Liver (tissue), 9 donors: ENCODE data around the gene ITGA11. TPM values are rescaled to one million over a fixed set of nuclear protein-coding genes. Genes with fewer than 3 reads are reported as not detected.

Source experiments
- DNase-seq: peaks from one replicate; pipeline ENCODE4 v3.0.0-alpha.2; 2017; ENCODE audit warnings: low spot score
- H3K27ac ChIP-seq, 2 donors: one replicate each; pipeline ENCODE4 v1.7.0; 2013; ENCODE audit warnings: inconsistent platforms in 2 of 2, low read length in 2 of 2, control low read depth in 1 of 2, low read depth in 1 of 2, mild to moderate bottlenecking in 1 of 2
- H3K27me3 ChIP-seq, 4 donors: one replicate each; pipeline versions ENCODE4 v1.6.1 to v1.7.0; 2013; ENCODE audit warnings: low read length in 3 of 4, inconsistent platforms in 1 of 4, mild to moderate bottlenecking in 1 of 4, moderate library complexity in 1 of 4; ENCODE audit not compliant: control insufficient read depth in 4 of 4, insufficient read depth in 4 of 4
- H3K36me3 ChIP-seq, 4 donors: one replicate each; pipeline versions ENCODE4 v1.6.1 to v1.7.0; 2013; ENCODE audit warnings: low read length in 3 of 4, mild to moderate bottlenecking in 3 of 4, low read depth in 1 of 4, moderate library complexity in 1 of 4; ENCODE audit not compliant: control insufficient read depth in 4 of 4, insufficient read depth in 3 of 4
- H3K4me1 ChIP-seq, 4 donors: one replicate each; pipeline versions ENCODE4 v1.6.1 to v1.7.0; 2013; ENCODE audit warnings: low read length in 3 of 4, mild to moderate bottlenecking in 3 of 4, moderate library complexity in 1 of 4; ENCODE audit not compliant: control insufficient read depth in 4 of 4, insufficient read depth in 4 of 4
- H3K4me3 ChIP-seq, 3 donors: one replicate each; pipeline versions ENCODE4 v1.6.1 to v1.7.0; 2013; ENCODE audit warnings: low read length in 3 of 3, control low read depth in 1 of 3, low read depth in 1 of 3, mild to moderate bottlenecking in 1 of 3
- H3K9ac ChIP-seq, 2 donors: one replicate each; pipeline ENCODE4 v1.7.0; 2013; ENCODE audit warnings: low read length in 2 of 2, mild to moderate bottlenecking in 2 of 2, moderate library complexity in 2 of 2, control low read depth in 1 of 2, low read depth in 1 of 2
- H3K9me3 ChIP-seq, 4 donors: one replicate each; pipeline versions ENCODE4 v1.6.1 to v1.7.0; 2013; ENCODE audit warnings: low read length in 3 of 4; ENCODE audit not compliant: control insufficient read depth in 4 of 4
- CTCF ChIP-seq: fragments of 150-350 bp; IDR thresholded peaks from 2 replicates; pipeline ENCODE4 v1.5.1; 2017; ENCODE audit warnings: improper control_type of control experiment, low read depth, low read length; ENCODE audit not compliant: missing input control
- FOXA1 ChIP-seq: IDR thresholded peaks from 2 replicates; pipeline ENCODE4 v1.6.1; 2016; ENCODE audit warnings: antibody characterized with exemption
- FOXA2 ChIP-seq: IDR thresholded peaks from 2 replicates; pipeline ENCODE4 v1.6.1; 2016; ENCODE audit warnings: antibody characterized with exemption
- HNF4A ChIP-seq, 2 donors: conservative IDR thresholded peaks; 2 replicates each; pipeline ENCODE4 v1.6.1; 2016; ENCODE audit warnings: antibody characterized with exemption in 2 of 2, mild to moderate bottlenecking in 2 of 2
- HNF4G ChIP-seq: IDR thresholded peaks from 2 replicates; pipeline ENCODE4 v1.6.1; 2016; ENCODE audit warnings: antibody characterized with exemption
- JUND ChIP-seq, 2 donors: IDR thresholded peaks; 2 replicates each; pipeline ENCODE4 v1.6.1; 2016; ENCODE audit warnings: antibody characterized with exemption in 2 of 2
- MAX ChIP-seq: IDR thresholded peaks from 2 replicates; pipeline ENCODE4 v1.6.1; 2016; ENCODE audit warnings: antibody characterized with exemption
- NR2F2 ChIP-seq: IDR thresholded peaks from 2 replicates; pipeline ENCODE4 v1.6.1; 2016; ENCODE audit warnings: antibody characterized with exemption
- RAD21 ChIP-seq, 2 donors: IDR thresholded peaks; 2 replicates each; pipeline ENCODE4 v1.6.1; 2016; ENCODE audit warnings: antibody characterized with exemption in 2 of 2, mild to moderate bottlenecking in 2 of 2
- REST ChIP-seq: IDR thresholded peaks from 2 replicates; pipeline ENCODE4 v1.6.1; 2016; ENCODE audit warnings: antibody characterized with exemption, mild to moderate bottlenecking
- SP1 ChIP-seq: IDR thresholded peaks from 2 replicates; pipeline ENCODE4 v1.6.1; 2018; ENCODE audit warnings: antibody characterized with exemption, mild to moderate bottlenecking
- YY1 ChIP-seq: IDR thresholded peaks from 2 replicates; pipeline ENCODE4 v1.6.1; 2016; ENCODE audit warnings: antibody characterized with exemption, mild to moderate bottlenecking
- whole genome bisulfite sequencing: extraction: QIAGEN DNeasy Blood & Tissue Kit; methylation state at CpG from one replicate; pipeline ENCODE4 v1.1.7; 2013; 5-methylcytosine and 5-hydroxymethylcytosine counted together
- polyA plus RNA-seq, 2 donors: library from polyadenylated mRNA; stranded (reverse) in 1 of 2; unstranded in 1 of 2; fragments of 200-250 nt in 1 of 2; fragments of >200 nt in 1 of 2; fragmentation: Nextera tagmentation in 1 of 2; extraction: Ambion mirVana in 1 of 2; gene quantifications; one replicate each; pipeline versions ENCODE4 v1.2.1 to v1.2.3, GENCODE V29; 2013 to 2015
- total RNA-seq, 2 donors: library from RNA; depleted of rRNA; stranded (reverse); fragments of >200 nt; gene quantifications; one replicate each; pipeline ENCODE4 v1.2.3, GENCODE V29; 2014
- donor health status: healthy.
- donor health status: healthy.
- donor health status: healthy.
- donor health status: healthy.
- donor health status: healthy.

Gene ITGA11
- total and polyA plus RNA-seq, 4 donors = 0.32 to 1.0 (median 0.67) TPM

- TF ChIP-seq CTCF (no peak), SP1 (no peak)
These were observed 89.9 kb downstream of the ITGA11 start (continued) for GRCh38 chr15:68341760-68342725.

- H3K27me3 ChIP-seq = no peaks in the 10 kb centered on the region
- no peak overlapping the region for H3K9ac ChIP-seq
- no peaks in the 10 kb centered on the region for H3K9me3 ChIP-seq
- 82% methylated on average over 15 of the region's 15 CpGs for WGBS
- no peak overlapping the region for H3K27ac ChIP-seq
- TF ChIP-seq YY1 (no peak), RAD21 (IDR thresholded peaks at IDR 0.05) (no peak)
- DNase-seq = no peak
- no peak overlapping the region for H3K4me3 ChIP-seq
- no peaks in the 10 kb centered on the region for H3K4me1 ChIP-seq
- H3K36me3 ChIP-seq = no peaks in the 10 kb centered on the region
These were observed 91.0 kb downstream of the ITGA11 start for GRCh38 chr15:68340726-68341671.

GRCh38 chr15:68339481-68339880, 92.5 kb downstream of the ITGA11 start:
- no peaks in the 10 kb centered on the region for H3K27me3 ChIP-seq
- no peak for TF ChIP-seq RAD21 (IDR thresholded peaks at IDR 0.05)
- no peak for TF ChIP-seq HNF4A (conservative IDR thresholded peaks at IDR 0.05)
- TF ChIP-seq HNF4G = no peak
- no peak for TF ChIP-seq MAX
- TF ChIP-seq FOXA2 = no peak
- TF ChIP-seq FOXA1 = no peak
- TF ChIP-seq REST = no peak
- TF ChIP-seq YY1 = no peak
- no peak for TF ChIP-seq SP1
- TF ChIP-seq JUND (IDR thresholded peaks at IDR 0.05) = no peak
- no peak for TF ChIP-seq NR2F2
- H3K36me3 ChIP-seq = no peaks in the 10 kb centered on the region
- H3K4me1 ChIP-seq = no peaks in the 10 kb centered on the region
- 95% methylated on average over 10 of the region's 10 CpGs for WGBS
- no peak overlapping the region for H3K4me3 ChIP-seq
- H3K9me3 ChIP-seq = no peaks in the 10 kb centered on the region
- no peak overlapping the region for H3K27ac ChIP-seq
- no peak for DNase-seq
- no peak overlapping the region for H3K9ac ChIP-seq
